Activated CD8-positive, alpha-beta memory T cell treated with anti-CD3 and anti-CD28 coated beads, Interleukin-2, amount 50 U/mL, for 24 hours (primary cell): ENCODE data around the gene UQCRC1.

Source experiments
- DNase-seq: peaks from one replicate; pipeline ENCODE4 v3.0.0-alpha.2; 2020; ENCODE audit errors: extremely low read depth

The UQCRC1 gene

DNA sequence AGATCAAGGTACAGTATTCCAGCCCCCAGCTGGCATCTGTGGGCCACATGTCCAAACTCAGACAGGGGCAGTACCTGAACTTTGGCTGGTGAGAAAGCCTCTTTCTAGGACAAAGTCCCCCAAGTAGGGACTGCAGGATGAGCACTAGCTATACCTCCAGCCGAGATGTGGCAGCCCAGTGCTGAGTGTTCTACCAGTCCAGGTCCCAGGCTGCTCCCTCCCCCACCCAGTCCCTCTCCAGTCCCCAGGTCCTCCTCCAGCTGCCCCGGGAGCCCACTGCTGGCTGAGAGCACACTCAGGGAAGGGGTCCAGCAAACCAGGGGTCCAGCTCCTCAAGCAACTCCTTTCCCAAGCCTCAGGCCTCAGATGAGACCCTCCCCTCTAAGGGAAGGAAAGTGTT lies 24.3 kb upstream of the UQCRC1 start:
- DNase-seq, result no peak

DNA sequence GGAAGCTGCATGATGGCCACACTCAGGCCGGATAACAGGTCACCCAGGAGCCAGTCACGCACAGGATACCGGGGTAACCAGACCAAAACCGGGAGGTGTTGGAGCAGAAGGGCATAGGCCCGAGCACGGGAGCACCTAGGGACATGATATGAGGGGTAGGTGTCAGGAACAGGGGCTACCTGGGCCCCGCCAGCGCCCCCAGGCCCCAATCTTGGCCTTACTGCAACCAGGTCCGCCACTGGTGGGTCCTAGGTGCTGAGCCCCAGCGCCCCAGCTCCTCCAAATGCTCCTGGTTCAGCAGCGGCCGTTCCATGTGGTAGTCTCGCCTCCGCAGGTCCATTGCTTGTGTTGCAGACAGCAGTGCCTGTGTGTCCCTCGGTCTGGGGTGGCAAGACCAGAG lies 23.8 kb upstream of the UQCRC1 start:
- DNase-seq, result no peak

DNA sequence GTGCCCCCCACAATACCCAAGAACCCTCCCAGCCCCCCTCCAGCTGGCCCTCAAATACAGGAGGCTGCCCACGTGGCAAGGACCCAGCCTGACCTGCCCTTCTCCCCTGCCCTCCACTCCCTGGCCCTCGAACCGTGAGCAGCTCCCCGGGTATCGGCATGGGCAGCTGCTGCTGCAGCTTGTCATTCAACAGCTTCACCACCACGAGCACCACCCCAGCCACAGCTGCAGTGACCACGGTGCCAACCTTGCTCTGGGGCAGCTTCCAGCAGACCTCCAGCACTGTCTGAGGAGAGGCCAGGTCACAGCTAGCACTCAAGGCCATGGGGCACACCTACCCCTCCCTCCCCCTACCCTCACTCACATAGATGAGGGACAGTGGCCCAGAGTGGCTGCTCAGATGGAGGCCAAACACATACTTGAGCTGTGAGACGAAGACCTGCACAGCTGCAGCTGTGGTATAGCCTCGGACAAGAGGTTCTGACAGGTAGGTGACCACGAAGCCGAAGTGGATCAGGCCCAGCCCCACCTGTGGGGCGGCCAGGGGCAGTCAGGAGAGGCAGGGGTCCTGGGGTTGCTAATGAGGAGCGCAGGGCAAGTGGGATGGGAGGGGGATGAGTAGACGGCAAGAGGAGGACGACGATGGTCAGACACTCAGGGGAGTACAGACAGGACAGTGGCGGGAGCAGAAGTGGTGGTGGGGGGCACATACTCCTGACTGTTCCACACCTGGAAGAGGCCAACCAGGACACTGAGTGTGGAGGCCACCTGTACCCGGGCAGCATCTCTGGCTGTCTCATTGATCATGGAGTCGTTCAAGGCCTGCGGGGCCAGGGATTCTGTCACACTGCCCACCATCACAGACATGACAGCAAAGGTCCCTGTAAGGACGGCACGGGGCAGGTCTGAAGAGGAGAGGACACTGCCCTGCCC lies 22.3 kb upstream of the UQCRC1 start:
- DNase-seq, result no peak

DNA sequence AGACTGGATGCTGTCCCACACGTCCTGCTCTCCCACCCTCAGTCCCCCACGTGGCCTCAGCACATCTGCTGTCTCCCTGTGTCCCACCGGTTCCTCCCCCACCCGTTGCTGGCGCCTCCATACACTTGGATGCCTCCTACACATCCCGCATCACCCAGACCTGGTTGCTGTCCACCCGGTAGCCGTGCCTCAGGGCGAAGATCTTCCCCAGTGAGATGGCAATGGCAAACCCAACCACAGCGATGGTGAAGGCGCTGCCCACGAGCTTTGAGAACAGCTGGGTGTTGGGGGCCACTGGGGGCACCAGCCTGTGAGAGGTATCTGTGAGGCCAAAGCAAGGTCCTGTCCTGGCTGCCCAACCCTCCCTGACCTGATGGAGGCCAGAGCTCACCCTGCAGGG lies 21.4 kb upstream of the UQCRC1 start:
- no peak for DNase-seq

DNA sequence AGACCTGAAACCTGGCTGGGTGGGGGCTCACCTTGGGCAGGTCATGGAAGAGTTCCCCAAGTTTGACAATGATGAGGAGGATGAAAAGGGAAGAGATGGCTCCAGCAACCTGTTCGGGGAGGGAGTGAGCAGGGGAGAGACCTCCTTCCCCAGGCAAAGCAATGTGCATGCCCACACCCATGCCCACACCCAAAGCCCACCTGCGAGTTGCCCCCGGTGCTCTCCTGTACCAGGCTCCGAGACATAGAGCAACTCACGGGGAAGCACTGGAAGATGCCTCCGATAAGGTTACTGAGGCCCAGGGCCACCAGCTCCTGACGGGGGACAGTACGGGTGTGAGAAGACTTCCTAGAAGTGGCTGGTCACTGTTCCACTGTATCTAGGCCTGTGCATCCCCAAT lies 21.0 kb upstream of the UQCRC1 start:
- DNase-seq, result no peak

DNA sequence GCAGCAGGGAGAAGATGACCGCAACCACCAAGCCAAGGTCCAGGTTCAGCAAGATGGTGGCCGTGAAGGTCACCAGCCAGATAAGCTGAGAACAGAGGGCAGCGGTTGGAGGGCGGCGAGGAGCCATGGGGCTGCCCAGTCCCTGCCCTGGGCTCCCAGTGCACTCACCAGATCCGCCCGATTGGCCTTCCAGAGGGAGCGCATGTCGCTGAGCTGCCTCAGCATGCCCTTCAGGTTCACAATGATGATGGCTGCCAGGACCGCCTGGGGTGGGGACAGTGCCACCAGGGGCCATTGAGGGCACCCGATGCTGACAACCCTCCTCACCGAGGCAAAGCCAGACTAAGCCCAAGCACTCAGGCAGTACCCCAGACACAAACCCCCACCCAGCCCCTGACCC lies 20.4 kb upstream of the UQCRC1 start:
- no peak for DNase-seq

DNA sequence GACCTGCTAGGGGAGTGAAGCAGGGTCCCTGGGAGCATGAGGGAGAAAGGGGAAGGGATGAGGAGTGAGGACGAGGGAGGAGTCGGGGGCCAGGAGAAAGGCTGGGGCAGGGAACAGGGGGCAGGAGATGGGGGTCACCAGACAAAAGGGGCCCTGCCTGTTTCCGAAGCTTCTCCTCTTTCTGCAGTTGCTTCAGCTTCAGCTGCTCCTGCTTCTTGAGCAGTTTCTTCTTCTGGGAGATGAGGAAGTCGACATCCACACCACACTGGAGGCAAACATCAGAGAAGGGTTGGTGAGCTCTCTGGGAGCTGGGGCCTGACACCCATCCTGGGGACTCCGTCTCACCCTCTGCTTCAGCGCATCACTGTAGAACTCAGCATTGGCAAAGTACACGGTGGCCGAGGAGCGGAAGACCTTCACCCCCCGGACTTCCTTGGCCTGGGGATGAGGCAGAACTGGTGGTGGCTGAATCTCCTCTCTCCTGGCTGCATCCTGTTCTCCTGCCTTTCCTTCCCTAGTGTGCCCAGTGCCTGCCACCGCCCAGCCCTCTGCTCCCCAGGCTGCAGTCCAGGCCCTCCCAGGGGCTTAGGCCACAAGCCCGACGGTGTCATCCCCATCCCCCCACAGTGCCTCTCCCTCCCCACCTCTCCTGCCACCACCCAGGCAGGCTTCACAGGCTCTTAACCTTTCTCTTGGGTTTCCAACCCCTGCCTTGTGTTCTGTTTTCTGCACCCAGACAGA lies 19.0 kb upstream of the UQCRC1 start:
- no peak for DNase-seq

DNA sequence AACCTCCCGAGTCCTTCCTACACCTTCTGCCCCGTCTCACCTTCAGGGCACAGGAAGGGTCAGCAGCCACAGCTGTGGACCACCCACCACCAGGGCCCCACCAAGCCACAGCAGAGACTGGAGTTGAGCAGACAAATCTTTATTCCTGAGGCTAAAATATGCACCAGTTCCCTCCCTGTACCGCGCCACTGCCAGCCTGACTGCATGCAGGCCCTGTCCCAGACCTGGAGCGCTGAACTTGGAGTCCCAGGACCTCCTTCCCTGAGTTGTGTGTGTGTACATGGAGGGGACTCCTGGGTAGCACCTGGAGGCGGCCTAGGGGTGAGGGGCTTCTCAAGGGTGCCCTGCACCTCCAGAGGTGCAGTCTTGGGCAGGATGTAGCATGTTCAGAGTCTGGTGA lies 16.2 kb upstream of the UQCRC1 start:
- DNase-seq, result no peak

DNA sequence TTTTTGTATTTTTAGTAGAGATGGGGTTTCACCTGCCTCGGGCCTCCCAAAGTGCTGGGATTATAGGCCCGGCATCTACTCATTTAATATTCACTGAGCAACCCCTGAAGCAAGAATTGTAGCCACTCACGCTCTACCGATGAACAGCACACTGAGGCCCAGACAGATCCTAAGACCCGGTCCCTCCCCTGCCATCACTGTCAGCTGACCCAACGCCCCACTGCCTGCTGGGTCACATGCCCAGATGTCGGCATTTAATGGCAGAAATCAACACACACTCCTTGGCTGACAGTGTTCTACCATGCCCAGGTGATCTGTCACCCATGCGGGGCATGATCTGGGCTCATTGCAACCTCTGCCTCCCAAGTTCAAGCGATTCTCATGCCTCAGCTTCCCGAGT lies 15.3 kb upstream of the UQCRC1 start:
- DNase-seq, result no peak

DNA sequence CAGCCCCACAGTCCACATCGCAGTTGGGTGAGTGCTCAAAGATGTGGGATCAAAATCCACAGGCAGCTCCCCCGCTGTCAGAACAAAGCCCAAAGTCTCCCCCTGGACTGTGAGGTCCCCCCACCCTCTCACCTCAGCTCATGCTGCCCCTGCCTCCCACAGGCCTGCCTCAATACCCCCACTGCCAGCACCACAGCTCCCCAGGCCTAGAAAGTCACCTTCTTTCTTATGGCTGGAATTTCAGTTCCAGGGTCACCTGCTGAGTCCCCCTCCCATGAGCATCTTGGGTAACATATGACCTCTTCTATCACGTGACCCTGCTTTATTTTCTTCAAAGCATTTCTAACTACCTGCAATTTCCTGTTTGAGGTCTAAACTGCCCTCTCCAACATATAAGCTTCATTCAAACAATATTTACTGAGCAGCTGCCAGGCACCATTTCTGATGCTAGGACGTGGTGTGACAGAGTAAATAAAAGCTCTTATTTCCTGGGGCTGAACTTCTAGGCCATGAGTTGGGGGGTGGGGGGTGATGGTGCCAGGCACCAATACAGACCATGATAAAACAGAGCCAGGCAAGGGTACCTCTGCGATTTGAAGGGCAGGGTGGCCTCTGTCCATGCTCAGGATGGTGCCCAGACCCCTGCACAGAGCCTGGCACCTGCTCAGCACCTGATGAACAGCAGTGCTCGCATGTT lies 14.6 kb upstream of the UQCRC1 start:
- DNase-seq, result no peak

DNA sequence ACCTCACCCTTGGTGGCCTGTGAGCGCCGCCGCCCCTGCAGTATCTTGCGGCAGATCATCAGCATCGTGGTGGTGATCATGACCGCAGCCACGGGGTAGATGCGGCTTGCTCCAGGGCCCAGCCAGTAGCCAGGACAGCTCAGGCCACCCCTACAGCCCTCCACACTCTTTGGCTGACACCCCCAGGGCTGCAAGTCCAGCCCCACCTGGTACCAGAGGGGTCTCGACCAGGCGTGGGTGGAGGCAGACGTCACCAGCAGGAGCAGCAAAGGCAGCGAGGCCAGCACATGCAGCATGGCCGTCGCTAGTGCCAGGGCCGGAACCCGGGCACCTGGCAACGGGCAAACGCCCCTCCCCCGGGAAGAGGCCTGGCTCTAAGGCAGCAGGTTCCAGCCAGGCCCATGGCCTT lies 12.0 kb upstream of the UQCRC1 start, which contains the start of gene TMEM89:
Gene TMEM89, minus strand, starts transcription at position 309 of the 409 bp plus-strand sequence. Its CDS starts 13 bp downstream, at position 296.
- DNase-seq, result no peak

DNA sequence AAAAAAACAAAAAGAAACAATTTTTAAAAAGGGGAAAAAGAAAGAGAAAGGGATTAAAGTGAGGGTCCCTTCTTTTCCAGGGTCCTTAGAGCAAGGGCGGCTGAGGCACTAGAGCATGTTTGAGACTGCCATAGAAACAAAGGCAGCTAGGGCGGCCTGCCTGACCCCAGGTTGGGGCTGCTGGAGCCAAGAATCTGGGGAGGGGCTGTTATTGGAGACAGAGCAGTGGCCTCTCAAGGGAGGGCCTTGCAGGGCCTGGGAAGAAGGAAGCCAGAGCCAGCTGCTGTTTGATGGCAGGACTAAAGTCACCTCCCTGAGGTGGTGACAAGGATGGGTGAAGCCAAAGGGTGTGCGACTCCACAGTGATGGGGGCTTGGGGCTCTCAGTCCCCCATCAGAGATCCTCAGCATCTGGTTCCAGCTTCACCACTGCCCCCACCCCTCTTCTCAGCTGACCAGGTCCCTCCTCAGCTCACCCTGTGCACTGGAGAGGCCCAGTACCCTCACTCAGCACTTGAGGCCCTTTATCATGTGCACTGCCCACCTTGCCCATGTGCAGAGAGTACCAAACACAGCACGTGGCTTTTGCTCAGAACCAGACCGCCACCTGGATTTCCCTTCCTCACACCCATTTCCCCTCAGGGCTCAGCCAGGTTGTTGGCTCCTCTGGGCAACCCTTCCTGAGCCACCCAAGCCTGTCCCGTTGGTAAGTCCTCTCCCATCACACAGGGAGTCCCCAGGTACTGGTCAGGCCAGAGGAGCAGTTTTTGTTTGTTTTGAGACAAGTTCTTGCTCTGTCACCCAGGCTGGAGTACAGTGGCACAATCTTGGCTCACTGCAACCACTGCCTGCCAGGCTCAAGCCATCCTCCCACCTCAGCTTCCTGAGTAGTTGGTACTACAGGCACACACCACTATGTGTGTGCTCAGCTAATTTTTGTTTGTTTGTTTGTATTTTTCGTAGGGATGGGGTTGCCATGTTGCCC lies 10.4 kb upstream of the UQCRC1 start:
- no peak for DNase-seq

DNA sequence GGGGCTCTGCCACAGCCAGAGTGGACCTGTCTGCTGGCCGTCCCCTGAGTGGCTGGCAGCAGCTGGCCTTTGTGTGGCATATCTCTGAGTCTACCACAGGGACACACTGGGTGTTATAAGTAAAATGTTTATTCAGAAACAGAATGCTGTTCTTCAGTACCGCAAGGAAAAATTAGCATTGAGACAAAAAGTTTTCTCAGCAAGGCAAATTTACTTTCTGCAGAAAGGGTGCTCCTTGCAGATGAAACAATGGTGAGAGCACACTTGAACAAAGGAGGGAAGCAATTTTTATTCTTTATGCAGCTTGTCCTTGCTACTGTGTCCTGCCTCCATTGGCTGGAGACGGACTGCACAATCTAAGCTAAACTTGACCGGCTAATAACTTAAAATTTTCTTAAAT lies 8.1 kb upstream of the UQCRC1 start:
- no peak for DNase-seq

DNA sequence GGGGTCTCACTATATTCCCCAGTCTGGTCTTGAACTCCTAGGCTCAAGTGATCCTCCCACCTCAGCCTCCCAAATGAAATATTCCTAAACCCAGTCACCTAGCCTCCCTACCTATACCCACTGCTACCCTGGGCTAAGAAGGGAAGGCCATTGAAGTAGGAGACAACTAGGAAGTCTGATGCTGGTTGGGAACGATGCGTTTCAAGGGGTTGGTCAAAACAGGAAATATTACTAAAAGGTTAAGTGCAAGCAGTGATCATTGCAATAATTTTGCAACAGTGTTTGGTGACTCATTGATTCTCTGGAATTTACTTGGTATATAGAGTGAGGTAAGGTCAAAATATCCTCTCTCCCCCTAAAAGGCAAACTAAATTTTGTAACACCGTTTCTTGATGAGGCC lies 4.6 kb upstream of the UQCRC1 start:
- DNase-seq, result no peak

DNA sequence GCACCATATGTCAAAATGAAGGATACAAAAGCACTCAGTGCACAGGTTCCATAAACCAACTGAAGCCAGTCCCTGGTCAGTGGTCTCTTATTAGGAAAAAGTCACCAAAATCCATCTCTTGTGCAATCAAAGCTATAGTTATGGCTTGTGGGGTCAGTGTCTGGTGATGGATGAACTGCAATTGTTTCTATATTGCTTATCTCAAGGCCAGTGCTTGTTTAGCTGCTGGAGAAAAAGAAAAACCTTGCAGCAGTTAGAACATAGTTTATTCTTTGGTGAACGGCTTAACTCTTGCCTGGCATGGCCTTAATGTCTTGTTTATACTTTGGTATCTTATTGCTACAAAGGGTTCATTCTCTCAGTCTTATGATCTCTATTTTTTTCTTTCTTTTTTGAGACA lies 2.9 kb upstream of the UQCRC1 start:
- DNase-seq, result no peak

DNA sequence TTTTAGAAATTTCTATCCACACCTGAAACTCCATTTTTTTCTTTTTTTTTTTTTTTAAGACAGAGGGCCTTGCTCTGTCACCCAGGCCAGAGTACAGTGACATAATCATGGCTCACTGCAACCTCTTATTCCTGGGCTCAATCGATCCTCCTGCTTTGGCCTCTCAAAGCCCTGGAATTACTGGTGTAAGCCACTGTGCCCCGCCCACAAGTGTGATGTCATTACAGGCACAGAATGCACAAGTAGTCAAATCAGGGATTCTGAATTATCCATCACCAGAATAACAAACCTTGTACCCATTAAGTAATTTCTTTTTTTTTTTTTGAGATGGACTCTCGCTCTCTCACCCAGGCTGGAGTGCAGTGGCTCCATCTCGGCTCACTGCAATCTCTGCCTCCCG lies 1.9 kb downstream of the UQCRC1 start:
- DNase-seq, result no peak

DNA sequence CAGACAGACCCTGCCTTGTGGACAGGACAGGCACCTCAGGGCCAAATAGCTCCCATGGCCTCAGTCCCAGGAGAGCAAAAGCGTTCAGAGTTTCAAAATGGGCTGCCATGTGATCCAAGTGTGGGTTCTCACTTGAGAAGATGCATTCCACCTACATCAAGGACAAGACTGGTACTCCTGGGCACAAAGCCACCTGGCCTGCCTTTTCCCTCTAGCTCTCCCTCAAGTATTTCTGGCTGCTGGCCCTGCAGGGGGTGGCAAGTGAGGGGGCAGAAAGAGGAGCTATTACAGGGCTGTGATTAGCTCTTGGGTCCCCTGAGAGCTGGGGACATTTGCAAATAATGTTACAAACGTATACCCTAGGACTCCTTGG lies 7.8 kb downstream of the UQCRC1 start:
- no peak for DNase-seq

DNA sequence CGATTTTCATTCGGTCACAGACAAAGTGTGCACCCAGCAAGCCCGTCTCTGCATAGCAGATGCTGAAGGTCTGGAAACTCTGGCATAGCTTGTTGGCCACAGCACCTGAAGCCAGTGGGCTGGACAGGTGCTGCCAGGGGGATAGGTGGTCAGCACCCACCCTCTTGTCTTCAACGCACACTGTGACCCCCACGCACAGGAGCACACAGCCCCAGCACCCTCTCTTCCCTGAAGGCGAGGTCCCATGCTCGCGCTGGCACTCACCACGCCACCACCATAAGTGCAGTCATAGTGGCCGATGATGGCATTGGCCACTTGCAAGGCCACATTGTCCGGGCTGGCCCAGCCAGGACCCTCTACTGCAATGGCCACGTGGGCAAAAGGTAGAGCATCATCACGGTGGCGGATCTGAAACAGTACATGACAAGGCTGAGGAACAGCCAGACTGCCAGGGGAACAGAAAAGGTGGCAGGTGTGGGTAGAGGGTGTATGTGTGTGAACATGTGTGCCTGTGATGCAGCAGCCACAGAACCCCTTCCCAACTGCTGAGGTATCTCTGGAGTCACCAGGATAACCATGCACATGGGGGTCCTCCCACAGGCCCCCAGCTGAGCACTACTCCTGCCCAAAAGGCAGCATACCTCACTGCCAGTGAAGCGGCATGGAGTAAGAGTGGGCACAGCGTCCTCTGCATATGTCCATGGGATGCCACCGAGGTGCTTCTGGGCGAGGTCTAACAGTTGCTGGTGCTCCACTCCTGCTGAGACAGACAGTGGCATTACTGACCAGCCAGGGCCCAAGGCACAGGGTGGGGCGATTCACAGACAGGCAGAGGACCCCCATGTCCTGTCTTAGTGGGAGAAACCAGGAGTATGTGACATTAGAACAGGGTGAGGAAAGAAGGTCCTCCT lies 8.5 kb downstream of the UQCRC1 start:
- DNase-seq, result no peak

DNA sequence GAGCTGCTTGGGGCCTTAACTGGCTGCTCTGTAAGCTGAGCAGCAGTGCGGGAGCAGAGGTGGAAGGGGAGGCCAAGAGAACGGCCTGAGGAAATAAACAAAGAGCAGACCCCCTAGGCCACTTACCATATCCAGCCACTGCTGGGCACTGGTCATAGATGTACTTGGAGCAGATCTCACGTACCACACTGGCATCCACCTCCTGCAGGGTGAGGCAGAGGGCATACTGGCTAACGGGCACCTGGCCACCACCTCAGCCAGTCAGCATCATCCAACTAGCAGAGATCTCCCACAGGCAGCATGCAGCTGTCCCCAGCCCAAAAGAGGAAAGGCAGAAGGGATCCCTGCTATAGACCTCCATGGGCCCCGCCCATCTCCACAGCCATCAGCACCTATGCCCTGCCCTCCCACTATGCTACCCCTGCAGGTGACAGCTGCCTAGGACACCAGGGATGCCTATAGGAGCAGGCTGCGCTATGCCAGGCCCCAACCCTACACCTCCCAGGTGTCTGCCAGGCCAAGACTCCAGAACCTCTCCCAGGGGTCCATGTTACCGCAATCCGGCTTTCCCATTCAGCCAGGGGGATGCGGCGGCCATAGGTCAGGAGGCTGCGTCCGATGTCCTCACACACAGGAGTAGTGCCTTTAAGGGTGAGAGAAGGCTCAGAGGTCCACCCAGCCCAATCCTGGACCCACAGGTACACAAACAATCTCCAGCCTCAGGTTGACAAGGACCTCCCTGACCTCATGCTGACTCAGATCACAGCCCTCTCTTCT lies 9.7 kb downstream of the UQCRC1 start:
- DNase-seq, result no peak
